Esophagus muscularis mucosa (tissue), 4 donors: Measurements from ENCODE around the gene ATAD5. TPM values are rescaled to one million over a fixed set of nuclear protein-coding genes. Genes with fewer than 3 reads are reported as not detected.
"Not testable (repeated sequence)": the region's sequence is repeated elsewhere in the genome, so short reads cannot be mapped to it uniquely, and the experiment has no call there.

Experiments
- DNase-seq: peaks from one replicate; pipeline ENCODE4 v3.0.0-alpha.2; 2017; ENCODE audit errors: extremely low spot score
- H3K27ac ChIP-seq, 4 donors: fragments of 200-600 bp; sonication (generic); replicated peaks in 1 of 4; 1 replicate in 3 of 4; 2 replicates in 1 of 4; pipeline ENCODE4 v1.5.1; 2016 to 2019; ENCODE audit warnings: mild to moderate bottlenecking in 1 of 4
- H3K27me3 ChIP-seq, 4 donors: fragments of 200-600 bp; sonication (generic); one replicate each; pipeline versions ENCODE4 v1.5.1 to v1.6.0; 2016 to 2019
- H3K36me3 ChIP-seq, 4 donors: fragments of 200-600 bp; sonication (generic); one replicate each; pipeline ENCODE4 v1.5.1; 2016 to 2019
- H3K4me1 ChIP-seq, 4 donors: fragments of 200-600 bp; sonication (generic); one replicate each; pipeline ENCODE4 v1.5.1; 2016 to 2019
- H3K4me3 ChIP-seq, 4 donors: fragments of 200-600 bp; sonication (generic); 1 replicate in 2 of 4; 2 replicates in 2 of 4; pipeline ENCODE4 v1.5.1; 2016 to 2019; ENCODE audit warnings: mild to moderate bottlenecking in 4 of 4, moderate library complexity in 1 of 4
- H3K9me3 ChIP-seq, 4 donors: fragments of 200-600 bp; sonication (generic); 1 replicate in 3 of 4; 2 replicates in 1 of 4; pipeline ENCODE4 v1.5.1; 2016 to 2019
- CTCF ChIP-seq, 3 experiments: fragments of 200-600 bp in 2 of 3; fragments of 450-650 bp in 1 of 3; sonication (generic) in 2 of 3; IDR thresholded peaks; one replicate each; pipeline ENCODE4 v1.5.1; 2017 to 2019; ENCODE audit warnings: antibody characterized with exemption in 3 of 3, mild to moderate bottlenecking in 2 of 3, moderate library complexity in 1 of 3
- EP300 ChIP-seq: sonication (generic); formaldehyde crosslinking; IDR thresholded peaks from one replicate; pipeline ENCODE4 v1.6.1; 2017; ENCODE audit warnings: antibody characterized with exemption
- POLR2A ChIP-seq: fragments of 450-650 bp; IDR thresholded peaks from one replicate; pipeline ENCODE4 v1.6.1; 2017; ENCODE audit warnings: antibody characterized with exemption, moderate library complexity, mild to moderate bottlenecking, low read depth
- POLR2AphosphoS5 ChIP-seq, 2 donors: sonication (generic); formaldehyde crosslinking; IDR thresholded peaks; one replicate each; pipeline ENCODE4 v1.6.1; 2017; ENCODE audit warnings: antibody characterized with exemption in 2 of 2
- WGBS: methylation state at CpG from one replicate; pipeline ENCODE4 v1.1.5; 2018; 5-methylcytosine and 5-hydroxymethylcytosine counted together
- intact Hi-C: fragments of 100-400 bp; cut with DNase I; formaldehyde crosslinking; loops from one replicate; pipeline ENCODE4 v1.15.1; 2023
- total RNA-seq, 4 donors: library from RNA; depleted of rRNA; stranded (reverse); fragments of >200 nt; gene quantifications; one replicate each; pipeline versions ENCODE4 v1.1.0 to v1.2.1, GENCODE V29; 2016

ATAD5 gene
- total RNA-seq, 4 donors from 2014 or later = 0.33 to 1.7 (median 0.52) TPM

- Histone ChIP-seq H3K4me3 (no peak overlapping the region), H3K9me3 (no peaks in the 10 kb centered on the region), H3K27ac (no peak overlapping the region), H3K36me3 (peaks cover 0 to 12% (median 0%) of the 10 kb centered on the region in 4 donors), H3K4me1 (peaks cover 0 to 14% (median 9%) of the 10 kb centered on the region in 4 donors), H3K27me3 (no peaks in the 10 kb centered on the region)
- no peak for DNase-seq
- 64% methylated on average over 5 of the region's 5 CpGs for WGBS
- TF ChIP-seq POLR2AphosphoS5 (IDR thresholded peaks at IDR 0.05) (no peak), EP300 (no peak), CTCF (IDR thresholded peaks at IDR 0.05) (no peak), POLR2A (no peak)
- intact Hi-C loops = no loop called here
Observed at GRCh38 chr17:30812218-30813177, 19.3 kb upstream of the ATAD5 start.

- 80% methylated on average over 12 of the region's 12 CpGs for WGBS
- DNase-seq, H3K27me3 ChIP-seq, H3K27ac ChIP-seq, intact Hi-C loops, H3K4me3 ChIP-seq, H3K9me3 ChIP-seq: not testable (repeated sequence)
- Histone ChIP-seq H3K36me3 (peaks cover 0 to 12% (median 0%) of the 10 kb centered on the region in 4 donors), H3K4me1 (peaks cover 0 to 17% (median 9%) of the 10 kb centered on the region in 4 donors)
Observed at GRCh38 chr17:30814236-30814635, 17.5 kb upstream of the ATAD5 start.

GRCh38 chr17:30814860-30815259 is 16.9 kb upstream of the ATAD5 start:
- H3K27me3 ChIP-seq, H3K27ac ChIP-seq, DNase-seq, intact Hi-C loops, H3K9me3 ChIP-seq, H3K4me3 ChIP-seq, H3K36me3 ChIP-seq: not testable (repeated sequence)
- WGBS = 85% methylated on average over 9 of the region's 9 CpGs
- peaks cover 0 to 23% (median 10%) of the 10 kb centered on the region in 4 donors for H3K4me1 ChIP-seq

- Histone ChIP-seq H3K9me3 (no peaks in the 10 kb centered on the region), H3K4me1 (peaks cover 0 to 33% (median 13%) of the 10 kb centered on the region in 4 donors), H3K27ac (no peak overlapping the region), H3K4me3 (no peak overlapping the region), H3K36me3 (peaks cover 0 to 3% (median 0%) of the 10 kb centered on the region in 4 donors), H3K27me3 (no peaks in the 10 kb centered on the region)
- WGBS = 94% methylated on average over 7 of the region's 7 CpGs
- DNase-seq = no peak
- intact Hi-C loops = no loop called here
- TF ChIP-seq EP300 (no peak), POLR2AphosphoS5 (IDR thresholded peaks at IDR 0.05) (no peak), POLR2A (no peak), CTCF (IDR thresholded peaks at IDR 0.05) (no peak)
Observed at GRCh38 chr17:30816165-30816564, 15.6 kb upstream of the ATAD5 start.

- H3K27ac ChIP-seq = no peak overlapping the region
- no peak overlapping the region for H3K4me3 ChIP-seq
- no peaks in the 10 kb centered on the region for H3K9me3 ChIP-seq
- intact Hi-C loops = loop anchor here (10.0 kb wide), 1 partner anchor 105 kb away; no protein-coding TSS in a partner anchor
- WGBS = 92% methylated on average over 8 of the region's 8 CpGs
- H3K4me1 ChIP-seq = peaks cover 4 to 42% (median 28%) of the 10 kb centered on the region in 4 donors
- TF ChIP-seq POLR2A (no peak), CTCF (IDR thresholded peaks at IDR 0.05) (no peak), EP300 (no peak), POLR2AphosphoS5 (IDR thresholded peaks at IDR 0.05) (no peak)
- DNase-seq = no peak
- H3K36me3 ChIP-seq = no peaks in the 10 kb centered on the region
- H3K27me3 ChIP-seq = no peaks in the 10 kb centered on the region
Observed at GRCh38 chr17:30819971-30820705, 11.6 kb upstream of the ATAD5 start.
